HepG2 (cell line): ENCODE results near the gene EMILIN3. TPM values are rescaled to one million over a fixed set of nuclear protein-coding genes. Genes with fewer than 3 reads are reported as not detected.

Experiments used
- AHR ChIP-seq: IDR thresholded peaks from 2 replicates; pipeline ENCODE4 v1.6.1; 2018; ENCODE audit warnings: missing genetic modification reagents, missing compliant biosample characterization
- ARNTL ChIP-seq: sonication (generic); formaldehyde crosslinking; IDR thresholded peaks from 2 replicates; pipeline ENCODE4 v1.4.0; 2020; ENCODE audit warnings: mild to moderate bottlenecking, missing genetic modification reagents
- ESRRA ChIP-seq: sonication (generic); formaldehyde crosslinking; IDR thresholded peaks from 2 replicates; pipeline ENCODE4 v1.5.1; 2020; ENCODE audit warnings: mild to moderate bottlenecking, low read depth, missing genetic modification reagents
- GMEB2 ChIP-seq: IDR thresholded peaks from 2 replicates; pipeline ENCODE4 v1.6.1; 2016; ENCODE audit warnings: missing biosample characterization, missing genetic modification reagents, low read depth
- HDAC6 ChIP-seq: fragments of 200-600 bp; sonication (generic); IDR thresholded peaks from 2 replicates; pipeline ENCODE4 v1.7.0; 2017; ENCODE audit warnings: mild to moderate bottlenecking, antibody characterized with exemption, low read length, low read depth
- HIC2 ChIP-seq: sonication (generic); formaldehyde crosslinking; IDR thresholded peaks from 2 replicates; pipeline ENCODE4 v1.9.0; 2022; ENCODE audit warnings: low read depth, missing genetic modification reagents
- HOMEZ ChIP-seq: IDR thresholded peaks from 2 replicates; pipeline ENCODE4 v1.6.1; 2016; ENCODE audit warnings: low read depth
- MAZ ChIP-seq, 2 experiments: sonication (generic) in 1 of 2; formaldehyde crosslinking in 1 of 2; IDR thresholded peaks; 2 replicates each; pipeline versions ENCODE4 v1.5.0 to v1.6.1; 2012 to 2020; ENCODE audit warnings: low read depth in 2 of 2, mild to moderate bottlenecking in 2 of 2, borderline replicate concordance in 1 of 2, improper control_type of control experiment in 1 of 2, low read length in 1 of 2, missing genetic modification reagents in 1 of 2, moderate library complexity in 1 of 2
- PHF21A ChIP-seq: sonication (generic); formaldehyde crosslinking; IDR thresholded peaks from 2 replicates; pipeline ENCODE4 v1.5.0; 2020; ENCODE audit warnings: mild to moderate bottlenecking, missing genetic modification reagents
- REXO4 ChIP-seq: sonication (generic); formaldehyde crosslinking; IDR thresholded peaks from 2 replicates; pipeline ENCODE4 v1.8.0; 2022; ENCODE audit warnings: missing genetic modification reagents, mild to moderate bottlenecking, borderline replicate concordance
- RFX1 ChIP-seq: fragments of 450-650 bp; IDR thresholded peaks from 2 replicates; pipeline ENCODE4 v1.6.1; 2017
- SALL2 ChIP-seq: sonication (generic); formaldehyde crosslinking; IDR thresholded peaks from 2 replicates; pipeline ENCODE4 v1.8.1; 2023; ENCODE audit warnings: mild to moderate bottlenecking, missing genetic modification reagents, inconsistent platforms
- SP5 ChIP-seq: IDR thresholded peaks from 2 replicates; pipeline ENCODE4 v1.6.1; 2016; ENCODE audit warnings: low read depth, borderline replicate concordance
- TFDP2 ChIP-seq: sonication (generic); formaldehyde crosslinking; IDR thresholded peaks from 2 replicates; pipeline ENCODE4 v1.4.0; 2020; ENCODE audit warnings: missing genetic modification reagents
- XRCC5 ChIP-seq: fragments of 200-400 bp; formaldehyde crosslinking; optimal IDR thresholded peaks from 2 replicates; pipeline ENCODE3; 2017; ENCODE audit warnings: mild to moderate bottlenecking, low read length
- ZBTB37 ChIP-seq: sonication (generic); formaldehyde crosslinking; IDR thresholded peaks from 2 replicates; pipeline ENCODE4 v1.4.0; 2020; ENCODE audit warnings: mild to moderate bottlenecking, missing genetic modification reagents
- ZBTB43 ChIP-seq: sonication (generic); formaldehyde crosslinking; conservative IDR thresholded peaks from 2 replicates; pipeline ENCODE4 v1.4.0; 2020; ENCODE audit warnings: missing genetic modification reagents
- ZMYM3 ChIP-seq: sonication (generic); formaldehyde crosslinking; IDR thresholded peaks from 2 replicates; pipeline ENCODE4 v1.5.1; 2020; ENCODE audit warnings: mild to moderate bottlenecking, missing genetic modification reagents
- ZNF235 ChIP-seq: sonication (generic); formaldehyde crosslinking; IDR thresholded peaks from 2 replicates; pipeline ENCODE4 v1.8.1; 2023; ENCODE audit warnings: mild to moderate bottlenecking, missing genetic modification reagents, borderline replicate concordance
- ZNF777 ChIP-seq: sonication (generic); formaldehyde crosslinking; IDR thresholded peaks from 2 replicates; pipeline ENCODE4 v1.4.0; 2020; ENCODE audit warnings: missing genetic modification reagents
- ZSCAN9 ChIP-seq: IDR thresholded peaks from 2 replicates; pipeline ENCODE4 v1.6.1; 2016; ENCODE audit warnings: borderline replicate concordance
- polyA plus RNA-seq, 8 experiments: library from polyadenylated mRNA; depleted of rRNA in 3 of 8; stranded (reverse) in 7 of 8; unstranded in 1 of 8; fragments of >200 nt; fragmentation: Illumina TruSeq in 4 of 8; extraction: Trizol in 4 of 8; gene quantifications; 2 replicates each; pipeline versions ENCODE4 v1.2.1 to v1.2.3, GENCODE V29; 2011 to 2016; ENCODE audit warnings: low read depth in 4 of 8, missing spikeins in 1 of 8, mixed read lengths in 1 of 8; ENCODE audit not compliant: insufficient read depth in 1 of 8
- total RNA-seq, 5 experiments: library from RNA; depleted of rRNA; stranded (reverse); fragments of >200 nt; fragmentation: Illumina TruSeq; extraction: Trizol; gene quantifications; 2 replicates each; pipeline ENCODE4 v1.2.3, GENCODE V29; 2016; ENCODE audit warnings: low read depth in 1 of 5

EMILIN3 gene
- total and polyA plus RNA-seq, 2 of the 13 experiments (the other 11 are each of a cell fraction or from before 2014, with no cell fraction given) = 0.25 to 0.29 TPM

GRCh38 chr20:41358717-41359116 is 7.9 kb downstream of the EMILIN3 start (continued):
- TF ChIP-seq MAZ (IDR thresholded peaks at IDR 0.05; ENCODE audit: borderline replicate concordance, low read depth, low read length) = no peak
- no peak for TF ChIP-seq MAZ (CRISPR knock-in tag; IDR thresholded peaks at IDR 0.05; ENCODE audit: low read depth)
- no peak for TF ChIP-seq AHR (CRISPR knock-in tag)
- no peak for TF ChIP-seq ZBTB43 (CRISPR knock-in tag)
- TF ChIP-seq RFX1 = no peak
- TF ChIP-seq HDAC6 = no peak
- TF ChIP-seq ZSCAN9 (CRISPR knock-in tag) = no peak
- no peak for TF ChIP-seq SALL2 (CRISPR knock-in tag)
- TF ChIP-seq HOMEZ (CRISPR knock-in tag) = no peak
- peak; percentile 66; the same call in 1 of the 2 replicates for TF ChIP-seq PHF21A
- TF ChIP-seq ZNF235 (CRISPR knock-in tag) = 0 out of 2 replicates have a peak, but pooled peaks have one; percentile 36
- no peak for TF ChIP-seq ZBTB37
- no peak for TF ChIP-seq GMEB2 (CRISPR knock-in tag)
- no peak for TF ChIP-seq ZNF777
- TF ChIP-seq SP5 (CRISPR knock-in tag) = peak; percentile 66; the same call in 1 of the 2 replicates
- no peak for TF ChIP-seq REXO4 (CRISPR knock-in tag)
- TF ChIP-seq TFDP2 (CRISPR knock-in tag) = no peak
- no peak for TF ChIP-seq ESRRA (CRISPR knock-in tag)
- peak; percentile 58; the same call in 1 of the 2 replicates for TF ChIP-seq HIC2 (CRISPR knock-in tag)
- peak; percentile 38 for TF ChIP-seq XRCC5
- TF ChIP-seq ARNTL (CRISPR knock-in tag) = no peak
- TF ChIP-seq ZMYM3 = no peak
